NT2/D1 (cell line): Measurements from ENCODE around the gene PDE7B.

Source experiments
- SUZ12 ChIP-seq: IDR thresholded peaks from 2 replicates; pipeline ENCODE4 v1.6.1; 2011; ENCODE audit not compliant: insufficient read length, insufficient read depth; ENCODE audit errors: extremely low read depth
- YY1 ChIP-seq: IDR thresholded peaks from 2 replicates; pipeline ENCODE4 v1.6.1; 2011; ENCODE audit not compliant: insufficient read length, insufficient read depth
- ZNF274 ChIP-seq: IDR thresholded peaks from 2 replicates; pipeline ENCODE4 v1.6.1; 2011; ENCODE audit warnings: mild to moderate bottlenecking, low read depth, low read length

GRCh38 chr6:135875446-135875845 is 23.9 kb downstream of the PDE7B start:
- TF ChIP-seq SUZ12: no peak
- no peak for TF ChIP-seq ZNF274
- no peak for TF ChIP-seq YY1
